ENCODE data around the gene TXNL1. TPM values are rescaled to one million over a fixed set of nuclear protein-coding genes. Genes with fewer than 3 reads are reported as not detected.
"Not testable (repeated sequence)": the region's sequence is repeated elsewhere in the genome, so short reads cannot be mapped to it uniquely, and the experiment has no call there.

The TXNL1 gene
- total RNA-seq, 1 donor from 2014 or later = 63.2 TPM

DNA sequence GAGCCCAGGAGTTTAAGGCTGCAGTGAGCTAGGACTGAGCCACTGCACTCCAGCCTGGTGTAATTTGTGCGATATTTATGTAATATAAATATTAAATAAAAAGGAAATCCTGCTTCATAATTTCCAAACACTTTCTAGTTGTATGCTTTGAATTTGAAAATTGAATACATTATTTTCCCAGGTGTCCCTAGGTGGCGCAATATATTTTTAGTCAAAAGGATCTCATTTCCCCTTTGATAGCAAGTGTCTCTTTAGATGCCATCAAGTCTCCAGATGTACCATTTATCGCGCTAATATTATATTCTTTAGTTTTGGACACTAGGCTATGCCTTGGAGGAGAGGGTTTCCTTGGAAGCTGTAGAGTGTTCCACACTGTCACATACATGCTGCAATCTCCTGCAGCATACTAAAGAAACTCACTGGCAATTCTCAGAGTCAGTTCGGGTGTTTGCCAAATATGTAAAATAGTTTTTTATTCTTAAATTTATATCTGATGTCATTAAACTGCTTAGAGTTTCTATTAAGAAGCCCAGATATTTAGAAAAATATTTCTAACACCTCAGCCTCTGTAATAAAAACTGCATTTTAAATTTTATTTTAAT, 7.1 kb upstream of the TXNL1 start:
- no peak for DNase-seq

DNA sequence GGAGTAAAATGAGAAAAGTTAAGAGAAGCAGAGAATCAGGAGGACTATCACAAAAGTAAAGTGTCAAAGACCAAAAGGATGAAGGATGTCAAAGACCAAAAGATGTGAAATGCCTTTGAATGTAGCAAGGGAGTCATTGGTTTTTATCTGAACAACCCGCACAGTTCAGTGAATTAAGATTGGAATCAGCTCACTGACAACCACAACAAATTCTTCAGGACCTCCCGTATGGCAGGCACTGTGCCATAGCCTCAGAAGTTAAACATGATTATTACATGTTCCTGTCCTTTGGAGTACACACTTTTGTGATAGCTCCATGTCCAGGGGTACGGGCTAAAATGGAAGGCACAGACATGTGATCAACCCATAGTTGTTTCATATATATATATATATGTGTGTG, 5.0 kb upstream of the TXNL1 start:
- DNase-seq = no peak

DNA sequence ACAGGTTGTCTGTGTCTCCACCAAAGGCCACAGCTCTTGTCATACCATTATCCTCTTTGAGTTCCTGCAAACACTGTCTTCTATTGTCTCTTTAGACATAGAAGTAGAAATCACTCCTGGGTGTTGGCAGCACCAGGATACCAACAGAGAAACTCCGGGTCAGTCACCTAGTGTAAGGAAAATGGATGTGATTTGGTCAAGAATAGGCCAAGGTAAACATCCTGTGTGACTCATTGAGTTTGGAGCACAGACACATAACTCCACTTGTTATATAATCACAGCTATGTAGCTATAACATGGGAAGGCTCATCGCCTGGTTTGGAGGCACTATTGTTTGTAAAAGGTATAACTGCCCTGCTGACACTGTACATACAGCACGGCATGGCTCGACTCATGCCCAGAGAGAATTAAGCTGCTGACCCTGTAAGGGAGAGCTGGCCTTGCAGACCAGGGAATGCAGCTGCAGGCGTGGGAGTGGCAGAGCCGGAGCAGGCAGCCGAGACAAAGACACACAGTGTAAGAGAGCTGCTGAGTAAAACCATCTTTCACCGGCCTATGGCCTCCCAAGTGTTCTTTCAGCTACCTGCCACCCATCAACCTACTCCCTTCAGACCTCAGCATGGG, 3.4 kb upstream of the TXNL1 start:
- DNase-seq = no peak

DNA sequence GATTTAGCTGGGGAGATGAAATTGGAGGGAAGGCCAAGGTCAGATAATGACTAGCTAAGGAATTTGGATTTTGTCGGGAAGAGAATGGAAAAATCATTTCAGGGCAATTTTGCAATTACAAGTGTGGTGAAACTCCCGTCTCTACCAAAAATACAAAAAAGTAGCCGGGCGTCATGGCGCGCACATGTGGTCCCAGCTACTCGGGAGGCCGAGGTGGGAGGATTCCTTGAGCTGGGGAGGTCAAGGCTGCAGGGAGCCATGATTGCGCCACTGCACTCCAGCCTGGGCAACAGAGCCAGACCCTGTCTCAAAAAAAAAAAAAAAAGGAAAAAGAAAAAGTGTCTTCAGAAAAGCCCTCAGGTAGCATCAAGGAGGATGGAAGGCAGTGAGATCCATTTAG, 1.2 kb upstream of the TXNL1 start:
- DNase-seq = no peak

DNA sequence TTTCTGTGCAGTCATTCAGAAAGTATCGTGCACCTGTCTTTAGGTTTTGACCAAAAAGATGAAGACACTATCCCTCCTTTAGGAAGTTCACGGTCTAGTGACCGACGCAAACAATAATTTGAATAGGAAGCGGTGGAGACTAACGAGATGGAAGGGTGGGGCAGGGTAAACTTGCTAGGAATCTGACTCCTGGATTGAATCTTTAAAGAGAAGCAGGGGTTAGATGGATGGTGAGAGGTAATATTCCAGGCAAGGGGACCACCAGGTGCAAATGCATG, 651 bp upstream of the TXNL1 start:
- DNase-seq = no peak

DNA sequence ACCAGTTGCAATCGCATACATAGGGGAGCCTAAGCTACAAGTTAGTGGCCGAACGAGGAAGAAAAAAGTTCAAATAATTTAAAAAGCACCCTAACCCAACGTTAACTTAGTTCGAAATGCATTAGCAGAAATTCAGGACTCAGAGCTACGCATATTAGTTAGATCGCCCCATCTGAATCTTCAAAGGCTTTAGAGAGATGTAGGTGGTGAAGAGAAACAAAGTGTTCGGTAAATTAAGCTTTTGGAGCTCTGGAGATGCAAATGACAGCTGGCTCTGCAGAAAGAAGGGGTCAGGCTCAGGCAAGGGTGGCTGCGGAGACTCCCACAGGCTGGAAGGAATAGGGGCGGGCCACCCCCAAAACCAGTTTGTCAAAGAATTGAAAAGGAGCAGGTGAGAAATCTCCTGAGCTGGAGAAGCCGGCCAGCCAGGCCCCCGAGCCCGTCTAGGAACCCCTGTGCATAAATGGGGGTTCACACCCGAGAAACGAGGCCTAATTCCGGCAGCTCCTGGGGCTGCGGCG, 621 bp downstream of the TXNL1 start:
- peak; percentile 56 for DNase-seq

DNA sequence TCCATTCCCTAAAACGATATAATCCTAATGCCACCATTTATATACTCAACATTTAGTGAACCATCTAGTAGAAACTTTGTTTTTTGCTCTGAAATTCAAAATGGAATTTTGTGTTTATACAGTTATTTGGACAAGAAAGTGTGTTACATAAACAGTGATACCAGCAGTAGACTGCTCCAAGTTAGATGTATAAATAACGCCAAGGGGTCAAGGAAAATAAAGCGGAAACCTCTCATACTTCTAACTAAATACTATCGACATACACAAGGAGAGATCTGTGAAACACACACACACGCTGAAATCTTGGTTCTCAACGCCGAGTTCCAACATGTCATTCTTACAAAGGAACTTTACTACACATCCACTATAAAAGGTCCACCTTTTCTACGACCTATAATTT, 1.2 kb downstream of the TXNL1 start:
- DNase-seq = peak; percentile 26

DNA sequence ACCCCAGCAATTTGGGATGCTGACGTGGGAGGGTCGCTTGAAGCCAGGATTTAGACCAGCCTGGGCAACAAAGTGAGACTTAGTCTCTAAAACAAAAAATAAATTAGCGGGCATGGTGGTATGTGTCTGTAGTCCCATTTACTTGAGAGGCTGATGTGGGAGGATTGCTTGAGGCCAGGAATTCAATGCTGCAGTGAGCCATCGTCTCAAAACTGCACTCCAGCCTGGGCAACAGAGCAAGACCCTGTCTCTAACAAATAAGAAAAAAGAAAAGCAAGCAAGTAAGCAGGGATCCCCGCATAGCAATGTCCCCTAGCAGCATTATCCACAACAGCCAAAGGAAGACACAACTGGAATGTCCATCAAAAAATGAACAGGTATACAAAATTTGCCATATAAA, 3.4 kb downstream of the TXNL1 start:
- DNase-seq = no peak

DNA sequence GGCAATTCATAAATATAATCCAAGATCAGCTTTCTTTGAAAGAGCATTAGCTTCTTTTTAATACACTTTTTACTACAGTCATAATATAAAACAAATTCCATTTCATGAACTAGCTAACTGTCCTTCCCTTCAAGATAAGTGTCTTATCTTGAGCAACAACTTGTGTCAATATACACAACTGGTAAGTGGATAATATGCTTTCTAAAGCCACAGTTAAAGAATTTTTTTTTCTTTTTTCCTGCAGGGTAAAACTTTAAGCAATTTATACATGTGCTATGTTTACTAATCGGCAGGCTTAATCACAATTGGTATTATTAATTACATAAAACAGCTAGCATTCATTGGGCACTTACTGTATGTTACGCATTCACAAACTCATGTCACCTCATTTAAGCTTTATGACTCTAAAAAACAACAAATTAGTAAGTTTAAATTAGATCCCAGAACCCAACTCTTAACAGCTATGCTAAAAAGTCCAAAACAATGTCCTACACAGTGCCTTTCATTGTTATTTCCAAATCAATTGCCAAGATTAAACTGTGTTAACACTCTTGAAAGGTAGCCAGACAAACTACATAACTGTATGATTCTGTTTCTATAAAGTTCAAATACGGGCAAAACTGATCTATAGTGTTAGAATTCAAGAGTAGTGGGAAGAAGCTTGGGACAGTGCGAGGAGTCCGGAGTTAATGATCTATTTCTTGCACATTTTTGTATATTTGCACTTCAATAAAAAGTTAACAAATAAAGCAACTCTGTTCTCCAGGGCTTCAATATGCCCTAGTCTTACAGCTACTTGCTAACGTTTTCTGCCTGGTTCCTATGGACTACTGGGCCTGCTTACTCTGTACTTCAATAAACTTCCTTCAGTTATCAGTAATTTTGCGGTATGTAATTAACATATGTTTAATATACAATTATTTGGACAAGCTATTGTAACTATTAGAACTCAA, 6.0 kb downstream of the TXNL1 start:
- DNase-seq = no peak

DNA sequence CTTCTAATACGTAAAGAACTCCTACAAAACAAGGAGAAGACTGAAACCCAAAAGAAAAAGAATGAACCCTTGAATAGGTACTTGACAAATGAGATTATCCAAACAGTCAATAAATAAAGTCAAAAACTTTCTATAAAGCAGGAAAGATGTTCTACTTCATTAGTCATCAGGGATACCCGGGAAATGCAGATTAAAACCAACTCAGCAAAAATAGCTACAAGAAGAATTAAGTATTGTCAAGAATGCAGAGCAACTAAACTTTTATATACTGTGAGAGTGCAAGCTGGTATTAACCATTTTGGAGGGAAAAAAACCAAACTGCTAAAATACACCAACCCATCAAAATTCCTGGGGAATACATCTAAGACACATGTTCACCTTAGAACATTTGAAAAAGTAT, 10.4 kb downstream of the TXNL1 start:
- DNase-seq = no peak

DNA sequence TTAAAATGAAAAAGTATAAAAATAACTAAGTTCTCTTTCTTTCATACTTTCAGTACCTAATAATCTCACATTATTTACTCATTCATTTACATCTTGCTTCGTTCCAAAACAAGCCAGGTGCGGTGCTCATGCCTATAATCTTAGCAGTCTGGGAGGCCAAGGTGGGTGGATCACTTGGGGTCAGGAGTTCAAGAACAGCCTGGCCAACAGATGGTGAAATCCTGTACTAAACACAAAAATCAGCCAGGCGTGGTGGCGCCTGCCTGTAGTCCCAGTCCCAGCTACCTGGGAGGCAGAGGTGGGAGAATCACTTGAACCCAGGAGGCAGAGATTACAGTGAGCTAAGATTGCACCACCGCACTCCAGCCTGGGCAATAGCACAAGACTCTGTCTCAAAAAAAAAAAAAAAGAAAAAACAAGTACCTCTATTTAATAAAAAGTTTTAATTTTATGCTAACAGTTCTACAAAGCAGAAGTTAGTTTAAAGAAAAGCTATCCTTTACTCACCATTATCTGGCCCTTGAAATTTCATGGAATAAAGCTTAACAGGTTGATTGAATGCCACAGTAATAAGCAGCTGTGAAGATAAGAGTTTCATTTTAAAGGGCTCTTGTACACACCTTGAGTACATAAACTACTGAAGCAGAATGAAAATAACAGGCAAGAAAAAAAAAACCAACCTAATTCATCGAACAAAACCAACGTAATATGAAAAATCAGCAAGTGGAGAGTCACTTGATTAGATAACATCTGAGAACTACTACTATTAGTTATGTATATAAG, 22.5 kb downstream of the TXNL1 start:
- no peak for DNase-seq

DNA sequence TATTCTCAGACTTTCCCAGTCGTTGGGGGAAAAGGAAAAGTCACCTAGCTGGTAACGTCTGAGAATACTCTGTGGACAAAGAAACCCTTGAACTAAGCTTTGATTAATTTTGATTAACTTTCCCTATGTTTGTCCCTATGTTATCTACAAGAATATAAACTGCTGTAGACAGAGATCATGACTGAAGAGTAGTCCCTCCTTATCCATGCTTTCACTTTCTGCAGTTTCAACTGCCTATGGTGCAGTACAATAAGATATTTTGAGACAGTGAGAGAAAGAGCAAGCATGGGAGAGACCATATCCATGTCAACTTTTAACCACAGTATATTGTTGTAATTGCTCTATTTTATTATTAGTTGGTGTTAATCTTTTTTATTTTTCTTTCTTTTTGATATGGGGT, 31.8 kb downstream of the TXNL1 start:
- DNase-seq = no peak

DNA sequence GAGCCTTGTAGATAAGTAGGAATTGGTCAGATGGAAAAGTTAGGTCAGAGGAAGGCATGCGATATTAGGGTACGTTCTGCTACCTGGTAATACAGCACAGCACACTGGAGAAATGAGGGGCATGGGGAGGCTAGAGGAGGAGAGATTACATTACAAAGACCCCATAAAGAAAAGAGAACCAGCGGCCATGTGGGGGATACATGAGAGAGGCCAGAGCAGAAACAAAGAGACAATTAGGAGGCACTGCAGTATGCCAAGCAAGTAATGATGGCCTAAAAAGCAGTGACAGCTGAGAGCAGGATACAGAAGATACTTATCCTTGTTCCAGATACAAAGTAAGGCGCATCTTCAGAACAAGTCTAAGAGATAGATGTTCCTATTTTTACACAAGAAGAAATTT, 40.0 kb downstream of the TXNL1 start:
- peak; percentile 42 for DNase-seq

DNA sequence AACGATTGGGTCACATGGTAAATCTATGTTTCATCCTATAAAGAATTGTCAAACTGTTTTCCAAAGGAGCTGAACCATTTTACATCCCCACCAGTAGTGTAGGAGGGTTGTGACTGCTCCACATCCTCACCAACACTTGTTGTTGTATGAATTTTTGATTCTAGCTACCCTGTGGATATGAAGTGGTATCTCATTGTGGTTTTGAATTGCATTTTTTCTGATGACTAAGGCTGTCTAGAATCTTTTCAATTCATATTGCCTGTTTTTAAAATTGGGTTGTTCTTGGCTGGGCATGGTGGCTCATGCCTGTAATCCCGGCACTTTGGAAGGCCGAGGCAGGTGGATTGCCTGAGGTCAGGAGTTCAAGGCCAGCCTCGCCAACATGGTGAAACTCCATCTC, 44.5 kb downstream of the TXNL1 start:
- DNase-seq = no peak

DNA sequence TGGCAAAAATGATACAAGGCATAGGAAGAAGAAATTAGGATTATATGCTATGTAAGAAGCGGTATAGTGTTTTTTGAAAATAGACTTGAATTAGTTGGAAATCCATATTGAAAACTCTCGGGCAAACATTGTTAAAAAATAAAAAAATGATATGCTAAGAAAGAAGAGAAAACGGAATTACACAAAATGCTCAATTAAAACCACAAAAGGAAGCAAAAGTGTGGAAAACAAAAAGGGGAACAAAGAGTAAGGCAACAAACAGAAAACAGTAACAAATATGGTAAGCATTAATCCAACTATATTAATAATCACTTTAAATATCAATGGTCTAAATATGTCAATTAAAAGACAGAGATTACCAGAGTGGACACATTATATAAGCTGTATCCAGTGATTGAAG, 58.4 kb downstream of the TXNL1 start:
- DNase-seq = no peak

DNA sequence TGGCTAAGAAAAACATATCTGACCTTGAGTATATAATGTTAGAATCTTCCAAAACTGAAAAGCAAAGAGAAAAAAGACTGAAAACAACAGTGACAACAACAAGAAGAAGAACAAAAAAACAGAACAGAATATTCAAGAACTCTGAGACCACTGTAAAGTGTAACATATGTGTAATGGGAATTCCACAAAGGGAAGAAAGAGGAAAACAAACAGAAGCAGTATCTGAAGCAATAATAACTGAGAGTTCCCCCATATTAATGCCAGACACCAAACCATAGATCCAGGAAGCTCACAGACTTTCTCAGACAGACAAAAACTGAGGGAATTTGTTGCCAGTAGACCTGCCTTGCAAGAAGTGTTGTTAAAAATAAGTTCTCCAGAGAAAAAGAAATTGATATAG, 58.9 kb downstream of the TXNL1 start:
- no peak for DNase-seq

DNA sequence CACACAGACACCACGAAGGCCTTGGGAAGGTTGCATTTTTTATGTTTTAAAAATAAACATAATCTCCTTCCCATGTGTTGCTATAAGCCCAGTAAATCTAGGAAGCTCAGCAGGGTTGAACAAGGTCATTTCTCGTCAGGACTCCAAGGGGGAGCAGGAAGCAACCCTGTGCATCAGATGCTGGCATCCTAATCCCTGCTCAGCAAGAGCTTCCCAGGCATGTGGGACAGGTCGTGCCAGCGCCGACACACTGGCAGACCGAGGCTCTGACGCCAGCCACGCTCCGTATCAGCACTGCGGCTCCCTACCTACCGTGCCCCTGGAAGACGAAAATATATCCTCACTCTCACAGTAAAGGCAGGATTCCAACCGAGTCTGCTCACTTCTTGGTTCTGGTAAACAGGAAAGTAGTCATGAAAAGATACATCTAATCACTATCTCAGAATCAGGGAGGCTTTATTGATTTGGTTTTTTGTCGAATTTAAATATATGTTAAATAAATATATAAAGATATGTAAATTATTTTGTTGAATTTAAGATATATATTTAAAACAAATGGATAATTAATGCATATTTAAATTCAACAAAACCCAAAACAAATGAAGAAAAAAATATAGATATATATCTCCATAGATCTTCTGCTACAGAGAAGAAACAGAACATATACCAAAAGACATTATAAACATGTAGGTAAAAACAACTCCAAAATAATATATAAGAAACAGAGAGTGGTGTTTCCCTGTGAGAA, 61.4 kb downstream of the TXNL1 start:
- peak; percentile 35 for DNase-seq

DNA sequence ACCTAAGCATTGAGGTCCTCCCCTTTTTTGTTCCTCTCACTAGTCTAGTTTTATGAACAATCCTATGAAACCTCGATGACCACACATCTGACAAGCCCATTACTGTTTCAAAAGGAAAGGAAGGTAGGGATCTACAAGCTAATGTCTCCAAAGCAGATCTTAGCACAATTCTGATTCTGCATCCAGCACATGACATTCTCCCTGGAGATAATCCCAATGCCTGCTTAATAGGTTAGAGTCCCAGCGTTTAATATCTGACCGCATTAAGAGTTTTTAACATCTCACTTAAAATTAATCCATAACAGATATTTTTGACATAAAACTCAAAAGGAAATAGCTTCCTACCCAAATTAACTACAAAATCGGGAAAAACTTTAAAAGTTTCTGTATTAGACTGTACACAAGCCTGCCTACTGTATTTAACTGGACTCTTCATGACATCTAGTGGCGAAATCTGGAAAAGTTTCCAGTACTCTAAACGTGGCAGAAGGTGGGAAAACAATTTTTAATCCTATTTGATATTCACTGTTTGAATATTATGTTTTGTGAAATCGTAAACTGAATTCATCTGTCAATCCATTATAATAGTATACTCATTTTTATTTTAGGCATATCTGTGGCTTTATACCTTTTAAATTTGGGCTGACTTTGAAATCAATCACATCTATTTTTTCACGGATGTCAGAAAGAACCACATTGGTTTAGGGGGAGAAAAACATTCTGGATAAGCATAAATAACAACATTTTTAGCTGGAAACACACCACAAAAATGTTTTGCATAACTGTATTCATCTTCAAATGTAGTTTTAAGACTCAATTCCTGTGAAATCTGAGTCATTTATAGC, 62.4 kb downstream of the TXNL1 start:
- DNase-seq = peak; percentile 87

DNA sequence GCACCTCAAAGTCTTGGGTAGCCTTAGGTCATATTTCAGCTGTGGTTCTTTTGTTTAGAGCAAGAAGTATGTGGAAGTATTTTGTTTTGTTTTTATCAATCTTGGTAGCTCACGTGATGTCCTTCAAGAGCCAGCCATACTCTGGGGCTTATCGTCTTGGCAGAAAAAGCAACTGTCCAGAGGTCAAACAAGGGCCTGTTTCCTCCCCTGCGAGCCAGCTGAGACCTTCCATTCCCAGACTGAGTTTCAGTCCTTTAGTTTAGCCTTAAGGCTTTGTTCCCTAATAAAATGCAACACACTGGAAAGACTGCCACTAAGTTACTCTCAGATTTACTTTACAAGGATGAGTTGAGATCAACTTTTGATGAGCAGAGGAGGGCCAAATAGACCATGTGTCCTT, 63.5 kb downstream of the TXNL1 start:
- peak; percentile 56 for DNase-seq

DNA sequence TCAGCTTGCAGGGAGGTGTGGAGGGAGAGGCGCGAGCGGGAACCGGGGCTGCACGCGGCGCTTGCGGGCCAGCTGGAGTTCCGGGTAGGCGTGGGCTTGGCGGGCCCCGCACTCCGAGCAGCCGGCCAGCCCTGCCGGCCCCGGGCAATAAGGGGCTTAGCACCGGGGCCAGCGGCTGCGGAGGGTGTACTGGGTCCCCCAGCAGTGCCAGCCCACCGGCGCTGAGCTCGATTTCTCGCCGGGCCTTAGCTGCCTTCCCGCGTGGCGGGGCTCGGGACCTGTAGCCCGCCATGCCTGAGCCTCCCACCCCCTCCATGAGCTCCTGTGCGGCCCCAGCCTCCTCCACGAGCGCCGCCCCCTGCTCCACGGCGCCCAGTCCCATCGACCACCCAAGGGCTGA, 66.1 kb downstream of the TXNL1 start:
- not testable (repeated sequence) for DNase-seq

DNA sequence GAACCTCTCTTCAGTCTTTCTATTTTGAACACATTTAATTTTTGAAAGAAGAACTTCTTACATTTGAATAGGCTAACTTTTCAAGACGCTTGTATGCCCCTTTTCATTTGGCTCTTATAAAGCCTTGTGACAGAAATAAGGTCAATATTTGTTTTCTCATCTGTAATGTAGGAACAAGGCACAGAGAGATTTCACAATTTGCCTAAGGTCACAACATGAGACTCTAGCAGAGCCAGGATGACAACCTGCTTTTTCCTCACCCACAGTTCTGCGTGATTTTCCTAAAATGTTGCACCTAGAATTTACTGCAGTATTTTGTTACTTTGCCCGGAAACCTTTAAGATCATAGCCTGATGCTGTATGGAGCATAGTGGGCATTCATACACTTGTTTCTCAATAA, 67.4 kb downstream of the TXNL1 start:
- no peak for DNase-seq

Measured in tongue (tissue), 2 donors.